ENCODE results near the gene KCNQ1. TPM values are rescaled to one million over a fixed set of nuclear protein-coding genes. Genes with fewer than 3 reads are reported as not detected.

KCNQ1 gene
- polyA plus RNA-seq, 1 of the 3 experiments (the other 2 are of a cell fraction): 0.05 TPM

GRCh38 chr11:2509481-2510001 lies 64.7 kb downstream of the KCNQ1 start:
- CTCF ChIA-PET: interaction anchor here (1.1 to 2.8 kb wide), 5 partner anchors 19 to 380 kb away, joined by 3 to 17 read pairs (median 5); no protein-coding TSS in a partner anchor

More at GRCh38 chr11:2509481-2510001, 64.7 kb downstream of the KCNQ1 start:
- H3K36me3 ChIP-seq (replicated peaks in 1 of 2; ENCODE audit: control insufficient read depth in 1 of 2, insufficient read depth in 2 of 2, low read length in 1 of 2): no peaks in the 10 kb centered on the region
- peak; percentile 21 for DNase-seq
- H4K20me1 ChIP-seq (ENCODE audit: insufficient read depth): no peaks in the 10 kb centered on the region
- POLR2A ChIA-PET: no interaction called here
- H3K4me3 ChIP-seq (ENCODE audit: low read depth in 2 of 2, low read length in 1 of 2): no peak overlapping the region
- H3K4me2 ChIP-seq: no peak overlapping the region
- no peaks in the 10 kb centered on the region for H3K27me3 ChIP-seq (ENCODE audit: insufficient read depth)
- H2AFZ ChIP-seq (ENCODE audit: low read depth): no peak overlapping the region
- no peaks in the 10 kb centered on the region for H3K9me3 ChIP-seq
- H3K9ac ChIP-seq: no peak overlapping the region
- H3K9me2 ChIP-seq: no peaks in the 10 kb centered on the region
- no peak overlapping the region for H3K27ac ChIP-seq (ENCODE audit: low read depth in 2 of 2, low read length in 1 of 2)
- 58% methylated on average over 16 of the region's 16 CpGs for WGBS (ENCODE audit: low lambda C conversion rate)
- TF ChIP-seq REST (IDR thresholded peaks at IDR 0.05; ENCODE audit: low read depth, low read length): no peak
- no peak for TF ChIP-seq USF2 (IDR thresholded peaks at IDR 0.05; ENCODE audit: borderline replicate concordance, low read depth, low read length)
- TF ChIP-seq USF1 (IDR thresholded peaks at IDR 0.05; ENCODE audit: borderline replicate concordance, low read depth): no peak
- TF ChIP-seq CHD2 (IDR thresholded peaks at IDR 0.05; ENCODE audit: low read length, partially characterized antibody): no peak
- no peak for TF ChIP-seq FOXM1 (IDR thresholded peaks at IDR 0.05; ENCODE audit: low read depth)
- TF ChIP-seq RFX5 (IDR thresholded peaks at IDR 0.05; ENCODE audit: low read length): no peak
- no peak for TF ChIP-seq NFIC (IDR thresholded peaks at IDR 0.05; ENCODE audit: borderline replicate concordance)
- TF ChIP-seq RAD21 (IDR thresholded peaks at IDR 0.05; ENCODE audit: low read length): no peak
- TF ChIP-seq ELF1 (IDR thresholded peaks at IDR 0.05): no peak
- TF ChIP-seq EZH2phosphoT487 (IDR thresholded peaks at IDR 0.05; ENCODE audit: borderline replicate concordance, low read depth): no peak
- TF ChIP-seq TEAD4 (IDR thresholded peaks at IDR 0.05; ENCODE audit: borderline replicate concordance, insufficient read depth): no peak
- no peak for TF ChIP-seq TAF1 (IDR thresholded peaks at IDR 0.05; ENCODE audit: borderline replicate concordance, low read depth, low read length)
- TF ChIP-seq SIN3A (IDR thresholded peaks at IDR 0.05; ENCODE audit: borderline replicate concordance, low read depth, low read length): no peak
- no peak for TF ChIP-seq IRF3 (IDR thresholded peaks at IDR 0.05; ENCODE audit: low read depth, low read length)
- TF ChIP-seq TCF12 (IDR thresholded peaks at IDR 0.05): no peak
- TF ChIP-seq MAX (IDR thresholded peaks at IDR 0.05; ENCODE audit: low read depth): no peak
- no peaks in the 10 kb centered on the region for H3K79me2 ChIP-seq (ENCODE audit: insufficient read depth)
- peaks cover 0 to 9% of the 10 kb centered on the region in 2 experiments; a peak in 1 of 4 replicates for H3K4me1 ChIP-seq (ENCODE audit: control insufficient read depth in 1 of 2, insufficient read depth in 2 of 2, low read depth in 1 of 2, low read length in 1 of 2)
- no peaks in the 10 kb centered on the region for H3F3A ChIP-seq (replicated peaks; ENCODE audit: insufficient read depth)

All from SK-N-SH (cell line).